Type B pancreatic cell (in vitro differentiated cells): ENCODE results near the gene TSHR. TPM values are rescaled to one million over a fixed set of nuclear protein-coding genes. Genes with fewer than 3 reads are reported as not detected.

Experiments used
- DNase-seq: peaks from one replicate; pipeline ENCODE4 v3.0.0; 2021; ENCODE audit warnings: mixed read lengths; ENCODE audit not compliant: unreplicated experiment; ENCODE audit errors: extremely low spot score
- H3K27ac Mint-ChIP-seq: 2 replicates; pipeline ENCODE4 v1.8.0; 2021; ENCODE audit warnings: mild to moderate bottlenecking, mixed read lengths
- H3K27me3 Mint-ChIP-seq: 2 replicates; pipeline ENCODE4 v1.8.0; 2021; ENCODE audit warnings: mixed read lengths
- H3K36me3 Mint-ChIP-seq: 2 replicates; pipeline ENCODE4 v1.8.0; 2021; ENCODE audit warnings: mixed read lengths
- H3K4me1 Mint-ChIP-seq: one replicate; pipeline ENCODE4 v1.8.0; 2021; ENCODE audit warnings: mixed read lengths; ENCODE audit not compliant: unreplicated experiment
- H3K4me3 Mint-ChIP-seq: 2 replicates; pipeline ENCODE4 v1.8.0; 2021; ENCODE audit warnings: mild to moderate bottlenecking, mixed read lengths
- H3K9me3 Mint-ChIP-seq: 2 replicates; pipeline ENCODE4 v1.8.0; 2021; ENCODE audit warnings: mixed read lengths
- CTCF ChIP-seq: fragments of 200-600 bp; sonication (generic); conservative IDR thresholded peaks from 2 replicates; pipeline ENCODE4 v1.5.0; 2021; ENCODE audit warnings: antibody characterized with exemption, mild to moderate bottlenecking
- total RNA-seq: library from RNA; stranded (reverse); gene quantifications from 2 replicates; pipeline ENCODE4 v1.2.1, GENCODE V29; 2021; ENCODE audit warnings: low replicate concordance

The TSHR gene
- total RNA-seq, 1 donor from 2014 or later, result 0.65 TPM

DNA sequence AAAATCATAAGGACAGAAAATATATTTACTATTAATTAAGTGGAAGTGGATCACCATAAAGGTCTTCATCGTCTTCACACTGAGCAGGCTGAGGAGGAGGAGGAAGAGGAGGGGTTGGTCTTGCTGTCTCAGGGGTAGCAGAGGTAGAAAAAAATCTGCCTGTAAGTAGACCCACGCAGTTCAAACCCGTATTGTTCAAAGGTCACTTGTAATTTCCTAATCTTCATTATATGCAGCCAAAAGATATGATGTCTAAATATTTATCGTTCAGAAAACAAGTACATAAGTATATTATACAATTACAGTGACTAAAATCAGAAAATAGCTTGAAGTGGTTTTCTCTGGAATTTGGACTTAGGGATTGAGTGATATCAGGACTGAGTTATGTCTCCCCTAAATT is 193.2 kb downstream of the TSHR start:
- TF ChIP-seq CTCF, result no peak
- no peak for DNase-seq
- Mint-ChIP-seq H3K36me3 (no peaks in the 10 kb centered on the region), H3K27me3 (no peaks in the 10 kb centered on the region), H3K9me3 (no peaks in the 10 kb centered on the region), H3K27ac (no peak overlapping the region), H3K4me1 (no peaks in the 10 kb centered on the region), H3K4me3 (no peak overlapping the region)

DNA sequence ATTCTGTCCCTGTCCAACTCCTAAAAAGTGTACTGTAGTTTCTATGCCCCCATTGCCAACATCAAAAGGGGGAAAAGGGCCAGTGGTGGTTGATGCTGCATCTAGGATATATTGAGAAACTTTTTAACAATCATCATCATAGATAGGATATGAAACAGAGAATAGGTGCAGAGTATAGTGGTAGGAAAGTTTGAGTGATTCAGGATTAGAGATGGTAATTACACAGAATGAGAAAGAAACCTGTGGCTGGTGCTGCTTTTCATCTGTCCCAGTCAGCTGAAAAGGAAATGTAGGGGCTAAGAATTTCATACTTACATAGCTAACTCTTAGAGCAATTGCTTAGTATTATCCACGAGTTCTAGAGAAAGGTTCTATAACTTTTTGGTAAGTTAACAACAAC is 197.8 kb downstream of the TSHR start:
- H3K27me3 Mint-ChIP-seq, result no peaks in the 10 kb centered on the region
- no peak overlapping the region for H3K4me3 Mint-ChIP-seq
- no peaks in the 10 kb centered on the region for H3K4me1 Mint-ChIP-seq
- H3K9me3 Mint-ChIP-seq, result no peaks in the 10 kb centered on the region
- no peak for TF ChIP-seq CTCF
- no peak for DNase-seq
- no peaks in the 10 kb centered on the region for H3K36me3 Mint-ChIP-seq
- no peak overlapping the region for H3K27ac Mint-ChIP-seq

GRCh38 chr14:81157431-81157830 is 202.0 kb downstream of the TSHR start:
- Mint-ChIP-seq H3K36me3 (no peaks in the 10 kb centered on the region), H3K27ac (no peak overlapping the region), H3K4me3 (no peak overlapping the region), H3K9me3 (no peaks in the 10 kb centered on the region), H3K27me3 (no peaks in the 10 kb centered on the region), H3K4me1 (no peaks in the 10 kb centered on the region)
- TF ChIP-seq CTCF, result no peak
- DNase-seq, result no peak

DNA sequence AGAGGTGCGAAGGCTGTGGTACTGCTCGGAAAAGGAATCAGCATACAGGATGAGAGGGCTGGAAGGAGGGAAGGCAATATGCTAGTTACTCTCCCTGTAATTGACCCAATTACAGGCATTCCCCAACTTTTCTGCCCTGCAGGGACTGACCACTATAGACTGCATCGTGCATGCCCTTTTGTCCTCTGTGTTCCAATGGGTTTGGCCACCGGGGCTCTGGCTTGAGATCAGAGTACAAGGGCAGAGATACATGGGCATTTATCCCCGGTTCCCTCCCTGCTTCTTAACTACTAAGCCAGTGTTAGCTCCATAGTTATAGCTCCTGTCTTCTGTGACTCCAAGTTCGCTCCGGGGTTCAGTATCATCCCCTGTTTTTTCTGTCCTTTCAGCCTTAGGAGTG is 205.7 kb downstream of the TSHR start:
- no peak overlapping the region for H3K4me3 Mint-ChIP-seq
- H3K27me3 Mint-ChIP-seq, result no peaks in the 10 kb centered on the region
- H3K4me1 Mint-ChIP-seq, result peaks cover 4% of the 10 kb centered on the region
- no peaks in the 10 kb centered on the region for H3K36me3 Mint-ChIP-seq
- no peak overlapping the region for H3K27ac Mint-ChIP-seq
- no peaks in the 10 kb centered on the region for H3K9me3 Mint-ChIP-seq
- DNase-seq, result no peak
- no peak for TF ChIP-seq CTCF

- no peak overlapping the region for H3K4me3 Mint-ChIP-seq
- H3K27ac Mint-ChIP-seq, result no peak overlapping the region
- no peak for TF ChIP-seq CTCF
- no peaks in the 10 kb centered on the region for H3K9me3 Mint-ChIP-seq
- no peak for DNase-seq
- H3K4me1 Mint-ChIP-seq, result peaks cover 4% of the 10 kb centered on the region
- no peaks in the 10 kb centered on the region for H3K36me3 Mint-ChIP-seq
- H3K27me3 Mint-ChIP-seq, result no peaks in the 10 kb centered on the region
Observed at GRCh38 chr14:81161749-81162148, 206.3 kb downstream of the TSHR start.

- Mint-ChIP-seq H3K4me3 (no peak overlapping the region), H3K27ac (no peak overlapping the region), H3K4me1 (peaks cover 4% of the 10 kb centered on the region), H3K27me3 (no peaks in the 10 kb centered on the region), H3K9me3 (no peaks in the 10 kb centered on the region), H3K36me3 (no peaks in the 10 kb centered on the region)
- TF ChIP-seq CTCF, result no peak
- DNase-seq, result no peak
Observed at GRCh38 chr14:81162941-81163340, 207.5 kb downstream of the TSHR start.
